Adrenal gland (tissue), 12 donors: ENCODE measurements around the gene DOCK9. TPM values are rescaled to one million over a fixed set of nuclear protein-coding genes. Genes with fewer than 3 reads are reported as not detected.

Experiments
- DNase-seq, 7 donors: peaks; one replicate each; pipeline ENCODE4 v3.0.0-alpha.2; 2019 to 2020
- H3K27ac ChIP-seq, 5 donors: fragments of 200-600 bp; sonication (generic) in 4 of 5; 1 replicate in 3 of 5; 2 replicates in 2 of 5; pipeline versions ENCODE4 v1.5.1 to v1.8.0; 2016 to 2020; ENCODE audit warnings: mild to moderate bottlenecking in 1 of 5
- H3K27me3 ChIP-seq: fragments of 200-600 bp; 2 replicates; pipeline ENCODE4 v1.8.0; 2021
- H3K36me3 ChIP-seq, 2 donors: fragments of 200-600 bp; replicated peaks in 1 of 2; 1 replicate in 1 of 2; 2 replicates in 1 of 2; pipeline versions ENCODE4 v1.5.1 to v1.8.0; 2018 to 2022
- H3K4me1 ChIP-seq, 2 donors: fragments of 200-600 bp; replicated peaks in 1 of 2; 1 replicate in 1 of 2; 2 replicates in 1 of 2; pipeline versions ENCODE4 v1.5.1 to v1.8.0; 2018 to 2021
- H3K4me3 ChIP-seq, 4 donors: fragments of 200-600 bp; sonication (generic) in 3 of 4; one replicate each; pipeline ENCODE4 v1.5.1; 2016 to 2018
- H3K9me3 ChIP-seq, 3 donors: fragments of 200-600 bp; sonication (generic) in 1 of 3; replicated peaks in 1 of 3; 1 replicate in 2 of 3; 2 replicates in 1 of 3; pipeline versions ENCODE4 v1.5.1 to v1.8.0; 2016 to 2021
- CTCF ChIP-seq, 6 experiments: fragments of 450-650 bp in 4 of 6; fragments of 200-600 bp in 2 of 6; sonication (generic) in 1 of 6; IDR thresholded peaks; 1 replicate in 5 of 6; 2 replicates in 1 of 6; pipeline versions ENCODE4 v1.5.1 to v1.8.0; 2016 to 2021; ENCODE audit warnings: antibody characterized with exemption in 6 of 6, mild to moderate bottlenecking in 2 of 6, moderate library complexity in 1 of 6
- POLR2A ChIP-seq, 2 donors: fragments of 450-650 bp; IDR thresholded peaks; one replicate each; pipeline ENCODE4 v1.6.1; 2017; ENCODE audit warnings: antibody characterized with exemption in 2 of 2, mild to moderate bottlenecking in 2 of 2, moderate library complexity in 1 of 2
- WGBS, 4 donors: extraction: QIAGEN DNeasy Blood & Tissue Kit in 2 of 4; methylation state at CpG; one replicate each; pipeline versions ENCODE4 v1.1.5 to v1.1.7; 2013 to 2017; 5-methylcytosine and 5-hydroxymethylcytosine counted together
- intact Hi-C, 2 donors: fragments of 100-400 bp; cut with DNase I; formaldehyde crosslinking; loops; one replicate each; pipeline versions ENCODE4 v1.14.1 to v1.15.0; 2022 to 2023
- polyA plus RNA-seq, 3 donors: library from polyadenylated mRNA; stranded (reverse); fragments of 200-250 nt in 2 of 3; fragments of 350-450 nt in 1 of 3; fragmentation: Illumina TruSeq in 1 of 3; extraction: RNeasy Lipid Tissue Mini Kit (QIAGEN cat#74804) in 1 of 3; gene quantifications; one replicate each; pipeline ENCODE4 v1.2.3, GENCODE V29; 2013 to 2014
- total RNA-seq, 9 donors: library from RNA; depleted of rRNA in 4 of 9; stranded (reverse); fragments of >200 nt in 4 of 9; fragments of 120-200 nt in 1 of 9; fragmentation: NEBNext Ultra II Directional in 1 of 9; extraction: Animal tissue kit (Norgen Biotek cat#: 25700) in 1 of 9; gene quantifications; one replicate each; pipeline versions ENCODE4 v1.1.0 to v1.2.4, GENCODE V29; 2013 to 2023
- donor health status: healthy with polysubstance abuse.
- donor health status: Bipolar disorder and iron deficiency.
- donor health status: DM: yes; HTN: yes; CAD: no.
- donor health status: DM: no; HTN: no; CAD: no.
- donor health status: DM: no; HTN: no; CAD: no.
- donor health status: DM: yes; HTN: yes; CAD: no.

Gene DOCK9
- total and polyA plus RNA-seq, 12 donors, result 16.2 to 83.4 (median 51.9) TPM

GRCh38 chr13:98916403-98916802, 61.5 kb downstream of the DOCK9 start:
- Histone ChIP-seq H3K27ac (no peak overlapping the region), H3K4me3 (no peak overlapping the region), H3K9me3 (no peaks in the 10 kb centered on the region), H3K36me3 (no peaks in the 10 kb centered on the region), H3K27me3 (no peaks in the 10 kb centered on the region), H3K4me1 (peaks cover 10 to 35% of the 10 kb centered on the region in 2 donors)
- TF ChIP-seq POLR2A (IDR thresholded peaks at IDR 0.05) (no peak), CTCF (IDR thresholded peaks at IDR 0.05) (no peak)
- no peak for DNase-seq
- intact Hi-C loops, result loop anchor here in 1 of 2 donors (5.0 kb wide), 1 partner anchor 56 kb away; no protein-coding TSS in a partner anchor
- 86 to 100% (median 99%) methylated on average over 1 of the region's 1 CpG for WGBS, 4 donors

GRCh38 chr13:98915981-98916380, 61.9 kb downstream of the DOCK9 start:
- no peak for DNase-seq
- Histone ChIP-seq H3K27ac (no peak overlapping the region), H3K36me3 (no peaks in the 10 kb centered on the region), H3K9me3 (no peaks in the 10 kb centered on the region), H3K4me1 (peaks cover 10 to 35% of the 10 kb centered on the region in 2 donors), H3K27me3 (no peaks in the 10 kb centered on the region), H3K4me3 (no peak overlapping the region)
- intact Hi-C loops, result loop anchor here in 1 of 2 donors (5.0 kb wide), 1 partner anchor 56 kb away; no protein-coding TSS in a partner anchor
- TF ChIP-seq CTCF (IDR thresholded peaks at IDR 0.05) (no peak), POLR2A (IDR thresholded peaks at IDR 0.05) (no peak)
- WGBS, 4 donors, result 87 to 99% (median 93%) methylated on average over 4 to 5 of the region's 5 CpGs

DNA sequence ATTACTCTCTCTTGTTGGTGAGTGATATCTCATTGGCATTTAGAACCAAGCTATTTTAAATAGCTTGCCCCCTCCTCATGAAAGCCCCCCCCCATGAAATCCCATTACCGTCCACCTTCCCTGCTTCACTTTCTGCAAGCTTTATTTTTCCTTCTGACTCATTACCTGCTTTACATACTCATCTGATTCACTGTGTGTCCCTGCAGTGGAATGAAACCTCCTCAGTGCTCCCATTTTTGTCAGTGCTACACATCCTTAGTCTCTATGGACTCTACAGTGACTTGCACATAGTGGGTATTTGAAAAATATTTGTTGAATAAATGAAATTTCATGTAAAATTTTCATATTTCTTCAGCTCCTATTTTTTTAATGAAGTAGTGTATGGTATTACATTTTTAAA, 62.3 kb downstream of the DOCK9 start:
- no peak overlapping the region for H3K4me3 ChIP-seq
- TF ChIP-seq POLR2A (IDR thresholded peaks at IDR 0.05), result no peak
- TF ChIP-seq CTCF (IDR thresholded peaks at IDR 0.05), result no peak
- H3K4me1 ChIP-seq, result peaks cover 10 to 35% of the 10 kb centered on the region in 2 donors
- no peak overlapping the region for H3K27ac ChIP-seq
- 65 to 78% (median 71%) methylated on average over 1 of the region's 1 CpG for WGBS, 4 donors
- H3K27me3 ChIP-seq, result no peaks in the 10 kb centered on the region
- intact Hi-C loops, result loop anchor here in 1 of 2 donors (5.0 kb wide), 1 partner anchor 57 kb away; no protein-coding TSS in a partner anchor
- no peaks in the 10 kb centered on the region for H3K9me3 ChIP-seq
- no peaks in the 10 kb centered on the region for H3K36me3 ChIP-seq
- no peak for DNase-seq

GRCh38 chr13:98913741-98914140, 64.1 kb downstream of the DOCK9 start:
- no peak for TF ChIP-seq CTCF (IDR thresholded peaks at IDR 0.05)
- no peak for TF ChIP-seq POLR2A (IDR thresholded peaks at IDR 0.05)
- intact Hi-C loops, result no loop called here
- H3K27ac ChIP-seq, result no peak overlapping the region

More at GRCh38 chr13:98913741-98914140, 64.1 kb downstream of the DOCK9 start:
- Histone ChIP-seq H3K9me3 (no peaks in the 10 kb centered on the region), H3K4me1 (peaks cover 10 to 35% of the 10 kb centered on the region in 2 donors), H3K4me3 (no peak overlapping the region), H3K27me3 (no peaks in the 10 kb centered on the region), H3K36me3 (no peaks in the 10 kb centered on the region)
- no peak for DNase-seq
- 64 to 73% (median 68%) methylated on average over 5 of the region's 5 CpGs for WGBS, 4 donors
